Mesodermal cell (in vitro differentiated cells): Measurements from ENCODE around the gene NOB1.

Source experiments
- H3K27ac ChIP-seq: 2 replicates; pipeline ENCODE4 v1.7.0; 2013; ENCODE audit warnings: mild to moderate bottlenecking, low read depth, low read length, moderate library complexity; ENCODE audit not compliant: severe bottlenecking
- H3K36me3 ChIP-seq: 2 replicates; pipeline ENCODE4 v1.7.1; 2013; ENCODE audit warnings: mild to moderate bottlenecking, low read length, moderate library complexity; ENCODE audit not compliant: control insufficient read depth, insufficient read depth
- H3K4me1 ChIP-seq: one replicate; pipeline ENCODE4 v1.7.1; 2013; ENCODE audit warnings: mild to moderate bottlenecking, low read length; ENCODE audit not compliant: insufficient read depth, control insufficient read depth, poor library complexity, severe bottlenecking
- H3K4me3 ChIP-seq: 2 replicates; pipeline ENCODE4 v1.7.0; 2013; ENCODE audit warnings: low read length, control low read depth, mild to moderate bottlenecking; ENCODE audit not compliant: insufficient read depth, poor library complexity, severe bottlenecking; ENCODE audit errors: extremely low read depth
- H3K9me3 ChIP-seq: 2 replicates; pipeline ENCODE4 v1.7.1; 2013; ENCODE audit warnings: mild to moderate bottlenecking, low read length, moderate library complexity; ENCODE audit not compliant: control insufficient read depth
- WGBS, 2 experiments: methylation state at CpG; one replicate each; pipeline ENCODE4 v1.1.5; 2013; ENCODE audit warnings: missing lambda C conversion rate in 2 of 2; ENCODE audit not compliant: insufficient coverage in 2 of 2; 5-methylcytosine and 5-hydroxymethylcytosine counted together

Gene NOB1

DNA sequence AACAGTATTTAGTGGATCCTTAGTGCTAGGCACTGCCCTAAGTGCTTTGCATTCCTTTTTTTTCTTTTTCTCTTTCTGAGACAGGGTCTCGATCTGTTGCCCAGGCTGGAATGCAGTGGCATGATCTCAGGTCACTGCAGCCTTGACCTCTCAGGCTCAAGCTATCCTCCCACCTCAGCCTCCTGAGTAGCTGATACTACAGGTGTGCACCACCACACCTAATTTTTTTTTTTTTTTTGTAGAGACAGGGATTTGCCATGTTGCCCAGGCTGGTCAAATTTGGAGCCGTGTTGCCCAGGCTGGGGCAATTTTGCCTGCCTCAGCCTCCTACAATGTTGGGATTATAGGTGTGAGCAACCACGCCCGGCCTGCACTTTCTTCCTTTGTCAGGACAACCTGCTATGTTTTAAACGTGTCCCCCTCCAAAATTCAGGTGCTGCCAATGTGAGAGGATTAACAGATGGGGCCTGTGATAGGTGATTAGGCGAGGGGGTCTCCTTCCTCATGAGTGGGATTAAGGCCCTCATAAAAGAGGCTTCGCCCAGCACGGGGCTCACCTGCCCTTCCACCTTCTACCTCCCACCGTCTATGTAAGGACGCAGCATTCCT lies 33.8 kb downstream of the NOB1 start:
- no peaks in the 10 kb centered on the region for H3K4me1 ChIP-seq
- H3K36me3 ChIP-seq: peaks cover 46% of the 10 kb centered on the region
- H3K4me3 ChIP-seq: no peak overlapping the region
- H3K27ac ChIP-seq: no peak overlapping the region
- no peaks in the 10 kb centered on the region for H3K9me3 ChIP-seq
- WGBS, 2 experiments: 96% methylated on average over 7 to 9 of the region's 10 CpGs

DNA sequence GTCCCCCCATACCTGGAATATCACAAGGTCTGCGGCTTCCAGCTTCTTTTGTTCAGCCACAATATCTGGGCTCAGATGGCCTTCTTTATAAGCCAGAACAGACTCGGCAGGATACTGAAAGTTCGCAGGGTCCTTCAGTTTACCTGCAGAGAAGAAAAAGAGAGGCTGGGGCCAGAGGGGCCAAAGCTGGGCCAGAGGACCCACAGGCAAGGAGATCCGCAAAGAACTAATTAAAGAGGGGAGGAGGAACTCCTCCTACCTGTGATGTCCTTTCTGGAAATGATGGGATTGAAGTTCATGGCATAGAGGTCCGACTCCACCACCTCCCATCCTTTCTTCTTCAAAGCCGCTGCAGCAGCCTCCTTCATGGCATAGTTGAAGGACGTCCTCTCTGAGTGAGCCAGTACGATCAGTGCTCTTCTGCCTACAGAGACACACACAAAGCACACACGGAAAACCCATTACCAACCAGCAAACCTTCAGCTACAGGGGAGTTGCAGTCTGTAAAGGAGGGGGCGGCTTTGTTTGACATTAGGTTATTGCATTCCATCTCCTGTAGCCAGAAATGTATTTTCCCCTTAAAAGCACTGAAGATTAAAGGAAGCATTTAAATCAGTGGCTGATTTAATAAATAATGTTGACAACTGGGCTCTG lies 36.5 kb downstream of the NOB1 start:
- Histone ChIP-seq H3K36me3 (peaks cover 56% of the 10 kb centered on the region), H3K9me3 (no peaks in the 10 kb centered on the region), H3K27ac (no peak overlapping the region), H3K4me1 (no peaks in the 10 kb centered on the region), H3K4me3 (no peak overlapping the region)
- 75 to 98% methylated on average over 5 to 6 of the region's 10 CpGs for WGBS, 2 experiments

DNA sequence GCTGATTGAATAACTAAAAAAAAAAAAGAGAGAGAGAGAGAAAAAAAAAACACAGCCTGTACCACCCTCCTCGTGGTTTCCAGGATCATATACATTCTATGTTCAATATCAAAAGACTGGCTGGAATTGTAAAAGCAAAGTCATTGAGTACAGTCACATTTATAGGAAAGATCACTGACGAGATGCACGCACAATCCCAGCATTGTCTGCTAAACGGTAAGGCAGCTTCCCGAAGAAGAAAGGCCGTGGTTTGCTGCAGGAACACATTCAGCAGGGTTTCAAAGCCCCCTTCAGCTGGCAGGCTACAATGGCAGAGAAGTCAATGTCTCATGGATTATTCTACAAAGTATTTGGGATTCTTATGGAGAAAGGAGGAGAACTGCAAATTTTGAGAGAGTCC lies 37.7 kb downstream of the NOB1 start:
- H3K4me3 ChIP-seq: no peak overlapping the region

DNA sequence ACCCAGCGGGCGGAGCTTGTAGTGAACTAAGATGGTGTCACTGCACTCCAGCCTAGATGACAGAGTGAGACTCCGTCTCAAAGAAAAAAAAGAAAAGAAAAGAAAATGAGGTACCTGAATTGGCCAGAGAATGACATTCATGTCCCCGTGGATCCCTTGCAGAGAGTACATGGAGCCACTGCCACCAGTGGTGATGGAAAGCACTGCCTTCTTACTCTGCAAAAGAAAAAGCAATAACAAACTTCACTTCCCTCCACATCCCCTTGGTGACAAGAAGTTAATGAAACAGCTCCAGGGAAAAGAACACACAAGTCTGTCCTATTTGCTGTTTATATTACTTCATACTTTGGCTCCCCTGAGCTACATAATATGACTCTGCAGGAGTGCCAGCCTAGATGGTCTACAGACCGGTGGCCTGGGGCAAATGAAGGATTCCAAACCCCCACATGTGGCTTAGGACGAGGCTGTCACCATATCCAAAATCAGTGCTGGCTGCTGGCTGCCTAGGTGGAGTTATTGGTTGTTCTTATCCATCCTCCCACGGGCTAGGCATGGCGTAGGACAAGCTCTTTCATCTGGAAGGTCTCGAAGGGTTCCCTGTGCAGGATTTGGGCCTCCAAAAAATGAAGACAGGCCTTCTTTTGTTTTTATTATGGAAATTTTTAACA lies 41.7 kb downstream of the NOB1 start:
- no peak overlapping the region for H3K27ac ChIP-seq
- no peak overlapping the region for H3K4me3 ChIP-seq
- 97 to 98% methylated on average over 5 to 8 of the region's 9 CpGs for WGBS, 2 experiments
- no peaks in the 10 kb centered on the region for H3K4me1 ChIP-seq
- H3K9me3 ChIP-seq: no peaks in the 10 kb centered on the region
- H3K36me3 ChIP-seq: peaks cover 77% of the 10 kb centered on the region

More for the DNA sequence above, 37.7 kb downstream of the NOB1 start:
- Histone ChIP-seq H3K36me3 (peaks cover 67% of the 10 kb centered on the region), H3K27ac (no peak overlapping the region), H3K9me3 (no peaks in the 10 kb centered on the region), H3K4me1 (no peaks in the 10 kb centered on the region)
- WGBS, 2 experiments: 96 to 98% methylated on average over 5 of the region's 6 CpGs

DNA sequence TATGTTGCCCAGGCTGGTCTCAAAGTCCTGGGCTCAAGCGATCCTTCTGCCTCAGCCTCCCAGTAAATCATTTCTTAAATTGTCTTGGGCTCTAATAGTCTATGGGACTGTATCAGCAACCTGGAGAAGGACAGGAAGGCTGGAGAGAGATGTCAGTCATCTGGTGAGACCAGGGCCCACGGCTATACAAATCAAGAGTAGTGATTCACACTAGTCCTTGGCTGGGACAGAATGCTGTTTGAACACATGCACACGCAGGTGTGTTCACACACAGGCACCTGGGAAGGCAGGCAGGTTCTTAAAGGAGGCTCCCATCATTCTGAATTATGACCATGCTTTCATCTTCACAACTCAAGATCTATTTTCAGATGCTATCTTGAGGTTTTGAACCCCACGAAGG lies 42.4 kb downstream of the NOB1 start:
- Histone ChIP-seq H3K4me3 (no peak overlapping the region), H3K36me3 (peaks cover 76% of the 10 kb centered on the region), H3K4me1 (no peaks in the 10 kb centered on the region), H3K27ac (no peak overlapping the region), H3K9me3 (no peaks in the 10 kb centered on the region)
- WGBS, 2 experiments: 94 to 100% methylated on average over 3 of the region's 4 CpGs

DNA sequence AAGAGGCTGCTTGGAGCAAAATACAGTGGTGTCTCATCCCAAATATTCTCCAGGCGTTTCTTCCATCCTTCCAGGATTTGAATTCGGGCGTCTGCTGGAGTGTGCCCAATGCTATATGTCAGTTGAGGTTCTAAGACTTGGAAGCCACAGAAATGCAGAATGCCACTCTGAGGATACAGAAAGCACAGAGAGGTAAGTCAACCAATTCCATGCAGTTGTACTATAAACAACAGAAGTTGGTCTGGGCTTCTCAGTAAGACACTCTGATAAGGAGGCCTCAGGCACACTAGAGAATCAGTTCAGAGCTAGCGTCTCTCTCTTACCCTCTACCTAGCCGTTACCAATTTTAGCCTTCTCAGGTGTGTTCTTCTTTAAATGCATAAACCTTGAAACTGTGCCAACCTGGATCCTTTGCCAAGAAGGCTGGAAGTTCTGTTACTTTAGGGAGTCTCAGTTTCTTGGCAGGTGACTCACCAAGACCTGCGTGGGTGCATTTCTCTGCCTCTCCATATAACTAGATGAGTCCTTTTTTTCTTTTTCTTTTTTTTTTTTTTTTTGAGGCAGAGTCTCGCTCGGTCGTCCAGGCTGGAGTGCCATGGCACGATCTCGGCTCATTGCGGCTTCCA lies 43.5 kb downstream of the NOB1 start:
- H3K27ac ChIP-seq: no peak overlapping the region
- WGBS, 2 experiments: 95 to 98% methylated on average over 4 to 10 of the region's 12 CpGs
- H3K9me3 ChIP-seq: no peaks in the 10 kb centered on the region
- no peak overlapping the region for H3K4me3 ChIP-seq
- H3K4me1 ChIP-seq: no peaks in the 10 kb centered on the region
- H3K36me3 ChIP-seq: peaks cover 74% of the 10 kb centered on the region

DNA sequence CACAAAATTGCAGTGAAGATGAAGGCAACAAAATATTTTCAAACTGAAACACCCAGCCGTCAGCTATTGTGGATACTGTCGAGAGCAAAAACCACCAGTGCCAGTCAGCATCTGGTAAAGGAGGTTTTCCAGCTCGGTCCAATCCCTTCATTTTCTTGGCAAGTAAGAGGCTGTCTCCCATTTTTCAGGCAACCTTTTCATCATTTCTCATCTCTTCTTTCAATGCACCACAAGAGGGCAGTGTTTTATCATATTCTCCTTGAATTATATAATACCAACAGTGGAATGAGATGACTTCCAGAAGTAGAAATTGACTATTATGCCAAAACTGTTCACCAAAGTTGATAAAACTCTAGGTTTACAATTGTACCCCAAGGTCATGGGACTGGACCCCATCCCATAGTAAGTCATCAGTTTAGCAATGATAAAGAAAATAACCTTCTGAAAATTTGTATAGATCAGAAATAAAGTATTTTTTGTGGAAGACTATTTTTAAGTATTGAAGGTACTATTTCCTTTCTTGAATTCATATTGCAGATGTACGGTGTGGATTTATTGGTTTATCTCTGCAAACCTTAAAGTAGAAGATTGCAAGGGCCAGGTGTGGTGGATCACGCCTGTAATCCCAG lies 45.2 kb downstream of the NOB1 start:
- Histone ChIP-seq H3K27ac (no peak overlapping the region), H3K4me1 (no peaks in the 10 kb centered on the region), H3K9me3 (no peaks in the 10 kb centered on the region), H3K36me3 (peaks cover 72% of the 10 kb centered on the region), H3K4me3 (no peak overlapping the region)
- WGBS, 2 experiments: 77 to 81% methylated on average over 3 to 5 of the region's 5 CpGs

DNA sequence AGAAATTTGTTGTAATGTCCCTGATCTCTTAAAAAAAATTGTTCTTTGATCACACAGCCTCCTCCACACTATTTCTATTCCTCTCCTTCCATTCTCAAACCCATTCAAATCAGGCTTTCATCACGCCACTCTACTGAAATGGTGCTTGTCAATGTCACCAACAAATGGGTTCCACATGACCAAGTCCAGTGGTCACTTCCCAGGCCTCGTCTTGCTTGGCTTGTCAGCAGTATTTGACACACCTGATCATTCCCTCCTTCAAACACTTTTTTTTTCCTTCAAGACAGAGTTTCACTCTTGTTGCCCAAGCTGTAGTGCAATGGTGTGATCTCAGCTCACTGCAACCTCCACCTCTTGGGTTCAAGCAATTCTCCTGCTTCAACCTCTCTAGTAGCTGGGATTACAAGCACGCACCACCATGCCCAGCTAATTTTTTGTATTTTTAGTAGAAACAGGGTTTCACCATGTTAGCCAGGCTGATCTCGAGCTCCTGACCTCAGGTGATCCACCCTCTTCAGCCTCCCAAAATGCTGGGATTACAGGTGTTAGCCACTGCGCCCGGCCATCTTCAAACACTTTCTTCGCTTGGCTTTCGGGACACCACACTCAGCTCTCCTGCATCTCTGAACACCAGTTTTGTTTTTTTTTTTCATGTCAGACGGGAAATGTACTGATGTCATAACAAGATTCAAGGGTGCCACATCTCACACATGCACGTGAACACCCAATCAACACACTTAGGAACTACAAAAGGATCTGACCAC lies 46.6 kb downstream of the NOB1 start:
- no peaks in the 10 kb centered on the region for H3K9me3 ChIP-seq
- H3K27ac ChIP-seq: no peak overlapping the region
- 95% methylated on average over 7 to 10 of the region's 10 CpGs for WGBS, 2 experiments
- H3K4me3 ChIP-seq: no peak overlapping the region
- no peaks in the 10 kb centered on the region for H3K4me1 ChIP-seq
- H3K36me3 ChIP-seq: peaks cover 75% of the 10 kb centered on the region

DNA sequence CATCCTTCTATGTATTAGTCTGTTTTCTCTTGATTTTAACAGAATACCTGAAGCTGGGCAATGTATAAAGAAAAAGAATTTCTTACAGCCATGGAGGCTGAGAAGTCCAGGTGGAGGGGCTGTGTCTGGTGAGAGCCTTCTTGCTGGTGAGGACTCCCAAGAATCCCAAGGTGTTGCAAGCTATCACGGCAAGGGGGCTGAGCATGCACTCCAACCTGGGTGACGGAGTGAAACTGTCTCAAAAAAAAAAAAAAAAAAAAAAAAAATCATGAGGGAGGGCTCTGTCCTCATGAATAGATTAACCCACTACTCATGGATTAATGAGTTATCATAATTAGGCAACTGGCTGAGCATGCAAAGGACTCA lies 47.8 kb downstream of the NOB1 start:
- Histone ChIP-seq H3K9me3 (no peaks in the 10 kb centered on the region), H3K27ac (no peak overlapping the region), H3K4me3 (no peak overlapping the region), H3K36me3 (peaks cover 67% of the 10 kb centered on the region), H3K4me1 (no peaks in the 10 kb centered on the region)
- WGBS, 2 experiments: no CpG with 5 or more reads among the region's 2 CpGs
